AG08396 (cell line): ENCODE data around the gene PHYHD1.

Source experiments
- DNase-seq: peaks from one replicate; pipeline ENCODE4 v3.0.0; 2012; ENCODE audit warnings: low spot score, mixed read lengths

PHYHD1 gene

DNA sequence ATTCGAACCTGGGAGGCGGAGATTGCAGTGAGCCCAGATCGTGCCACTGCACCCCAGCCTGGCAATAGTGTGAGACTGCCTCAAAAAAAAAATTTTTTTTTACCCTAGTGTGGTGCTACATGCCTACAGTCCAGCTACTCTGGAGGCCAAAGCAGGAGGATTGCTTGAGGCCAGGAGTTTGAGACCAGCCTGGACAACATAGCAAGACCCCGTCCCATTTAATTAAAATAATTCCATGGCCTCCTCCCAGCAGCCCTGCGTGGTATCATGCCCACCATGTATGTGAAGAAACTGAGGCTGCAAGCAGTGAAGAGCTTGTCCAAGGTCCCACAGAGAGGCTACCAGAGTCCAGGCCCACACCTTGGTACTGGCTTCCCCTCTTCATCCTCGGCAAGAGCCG lies 19.4 kb upstream of the PHYHD1 start:
- DNase-seq = no peak

DNA sequence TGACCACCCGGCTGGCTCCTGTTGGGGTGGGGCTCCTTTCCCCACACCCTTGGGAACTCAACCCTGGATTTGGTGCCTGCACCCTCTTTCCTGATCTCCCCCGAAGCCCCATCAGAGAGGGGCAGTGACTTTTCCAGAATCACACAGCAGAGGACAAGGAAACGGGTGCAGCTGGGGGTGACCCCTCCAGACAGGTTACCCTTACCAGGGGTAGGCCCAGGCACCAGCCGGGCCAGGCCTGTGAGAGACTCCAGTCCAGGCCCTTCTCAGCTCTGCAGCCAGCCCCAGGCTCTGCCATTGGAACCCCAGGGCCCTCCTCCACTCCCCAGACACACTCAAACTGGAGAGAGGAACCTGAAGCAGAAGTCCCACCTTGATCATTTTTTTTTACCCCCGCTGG lies 19.0 kb upstream of the PHYHD1 start:
- DNase-seq = no peak

DNA sequence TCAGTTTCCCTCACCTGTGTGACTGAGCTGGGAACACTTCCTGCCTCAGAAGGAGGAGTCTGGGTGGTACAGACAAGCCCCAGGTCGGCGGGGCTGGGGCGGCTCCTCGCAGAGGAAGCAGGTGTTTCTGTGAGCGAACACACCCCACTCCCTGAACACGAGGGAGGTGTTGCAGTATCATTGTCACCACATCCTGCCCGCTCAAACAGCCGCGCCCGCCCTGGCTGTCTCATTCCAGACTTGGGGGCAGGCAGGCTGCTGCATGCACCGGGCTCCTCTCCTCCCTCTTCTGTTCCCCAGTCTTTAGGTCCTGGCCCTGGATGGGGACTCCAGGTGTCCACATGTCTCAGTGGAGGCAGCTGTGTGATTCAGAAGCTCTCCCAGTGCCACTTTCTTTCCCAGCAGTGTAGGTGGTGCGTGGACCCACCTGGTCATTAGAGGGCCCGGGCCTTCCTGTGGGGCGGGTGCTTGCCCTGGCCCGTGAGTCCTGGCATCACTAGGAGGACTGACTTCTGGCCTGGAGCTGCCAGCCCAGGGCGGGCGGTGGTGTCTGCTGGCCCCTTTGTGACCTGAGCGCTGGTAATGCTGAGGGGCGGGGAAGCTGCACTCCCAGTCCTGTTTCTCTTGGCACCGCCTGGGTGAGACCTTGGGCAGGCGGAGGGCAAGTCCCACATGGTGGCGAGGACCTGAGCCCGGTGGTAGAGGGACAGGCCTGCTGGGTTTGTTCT lies 18.3 kb upstream of the PHYHD1 start:
- no peak for DNase-seq

DNA sequence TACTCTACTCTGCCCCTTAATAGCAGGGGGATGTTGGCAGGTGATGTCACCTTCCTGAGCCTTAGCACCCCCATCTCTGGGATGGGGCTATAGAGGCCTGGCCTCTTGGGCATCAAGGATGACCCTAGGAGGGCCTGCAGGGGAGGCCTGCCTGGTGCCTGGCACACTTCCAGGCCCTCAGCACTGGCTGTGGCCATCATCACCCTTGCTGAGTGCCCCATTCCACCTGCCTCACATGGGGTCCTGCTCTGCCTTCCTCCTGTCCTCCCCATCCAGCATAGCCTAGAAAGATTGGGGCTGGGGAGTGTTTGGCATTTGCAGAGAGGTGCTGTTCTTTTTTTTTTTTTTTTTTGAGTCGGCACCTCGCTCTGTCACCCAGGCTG lies 17.7 kb upstream of the PHYHD1 start:
- DNase-seq = no peak

DNA sequence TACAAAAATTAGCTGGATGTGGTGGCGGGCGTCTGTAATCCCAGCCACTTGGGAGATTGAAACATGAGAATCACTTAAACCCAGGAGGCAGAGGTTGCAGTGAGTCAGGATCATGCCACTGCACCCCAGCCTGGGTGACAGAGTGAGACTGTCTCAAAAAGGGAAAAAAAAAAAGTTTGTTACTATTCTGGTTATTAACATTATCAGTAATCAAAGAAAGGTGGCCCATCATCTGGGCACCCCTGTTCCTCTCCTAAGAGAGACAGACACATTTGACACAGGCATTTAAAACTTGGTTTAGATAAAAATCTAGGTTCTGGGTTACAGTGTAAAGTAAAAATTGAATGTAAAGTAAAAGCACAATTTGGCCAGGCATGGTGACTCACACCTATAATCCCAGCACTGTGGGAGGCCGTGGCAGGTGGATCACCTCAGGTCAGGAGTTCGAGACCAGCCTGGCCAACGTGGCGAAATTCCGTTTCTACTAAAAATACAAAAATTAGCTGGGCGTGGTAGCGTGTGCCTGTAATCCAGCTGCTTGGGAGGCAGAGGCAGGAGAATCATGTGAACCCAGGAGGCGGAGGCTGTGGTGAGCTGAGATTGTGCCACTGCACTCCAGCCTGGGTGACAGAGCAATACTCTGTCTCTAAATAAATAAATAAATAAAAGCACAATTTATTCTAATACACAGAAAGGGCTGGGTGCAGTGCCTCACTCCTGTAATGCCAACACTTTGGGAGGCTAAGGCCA lies 16.7 kb upstream of the PHYHD1 start:
- DNase-seq = no peak

DNA sequence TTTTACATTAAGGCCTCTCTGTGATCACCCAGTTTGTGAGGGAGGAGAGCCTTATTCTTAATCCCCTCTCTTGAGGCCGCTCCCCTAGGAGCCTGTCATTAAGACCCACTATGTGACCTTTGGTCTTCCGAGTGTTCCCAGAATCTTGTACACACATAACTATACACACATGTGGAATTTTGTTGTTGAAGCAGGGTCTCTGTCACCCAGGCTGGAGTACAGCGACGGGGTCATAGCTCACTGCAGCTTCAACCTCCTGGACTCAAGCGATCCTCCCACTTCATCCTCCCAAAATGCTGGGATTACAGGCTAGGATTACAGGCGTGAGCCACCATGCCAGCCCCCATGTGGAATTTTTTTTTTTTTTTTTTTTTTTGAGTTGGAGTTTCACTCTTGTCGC lies 14.8 kb upstream of the PHYHD1 start:
- no peak for DNase-seq

DNA sequence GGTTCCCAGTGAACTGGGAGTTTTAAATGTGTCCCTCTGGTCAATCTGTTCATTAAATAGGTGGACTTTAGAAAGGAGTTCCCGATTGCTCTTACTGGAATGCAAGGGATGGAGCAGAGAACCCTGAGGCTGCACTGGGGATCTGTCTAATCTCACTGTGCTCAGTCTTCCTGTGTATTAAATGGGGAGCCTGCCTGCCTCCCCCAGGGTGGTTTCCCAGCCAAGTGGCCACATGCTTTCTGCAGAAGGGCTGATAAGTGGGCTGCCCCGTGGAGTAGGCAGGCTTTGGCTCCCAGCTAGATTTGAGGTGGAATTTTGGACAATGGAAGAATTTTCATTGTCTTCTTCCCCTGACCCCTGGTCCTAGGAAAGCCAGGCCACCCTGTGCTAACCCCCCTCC lies 14.0 kb upstream of the PHYHD1 start:
- DNase-seq = no peak

DNA sequence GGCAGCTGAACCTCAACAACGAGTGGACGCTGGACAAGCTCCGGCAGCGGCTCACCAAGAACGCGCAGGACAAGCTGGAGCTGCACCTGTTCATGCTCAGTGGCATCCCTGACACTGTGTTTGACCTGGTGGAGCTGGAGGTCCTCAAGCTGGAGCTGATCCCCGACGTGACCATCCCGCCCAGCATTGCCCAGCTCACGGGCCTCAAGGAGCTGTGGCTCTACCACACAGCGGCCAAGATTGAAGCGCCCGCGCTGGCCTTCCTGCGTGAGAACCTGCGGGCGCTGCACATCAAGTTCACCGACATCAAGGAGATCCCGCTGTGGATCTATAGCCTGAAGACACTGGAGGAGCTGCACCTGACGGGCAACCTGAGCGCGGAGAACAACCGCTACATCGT lies 12.4 kb upstream of the PHYHD1 start:
- no peak for DNase-seq

DNA sequence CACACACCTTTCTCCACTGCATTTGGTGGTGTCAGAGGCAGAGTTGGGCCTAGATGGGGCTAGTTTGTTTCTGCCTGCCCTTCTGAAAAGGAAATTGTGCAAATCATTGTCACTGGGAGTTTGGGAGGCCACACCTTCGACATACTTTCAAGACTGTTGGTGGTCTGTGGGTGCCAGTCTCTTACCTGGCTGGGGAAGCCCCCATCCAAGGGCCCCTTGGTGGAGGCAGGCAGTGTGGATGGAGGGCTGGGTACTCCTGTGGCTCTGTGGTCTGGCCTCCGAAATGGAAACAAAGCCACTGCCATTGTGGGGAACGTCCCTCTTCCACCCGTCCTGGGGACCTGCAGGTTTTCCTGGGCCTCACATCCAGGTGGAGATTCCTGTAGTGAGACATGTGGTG lies 10.9 kb upstream of the PHYHD1 start:
- DNase-seq = no peak

DNA sequence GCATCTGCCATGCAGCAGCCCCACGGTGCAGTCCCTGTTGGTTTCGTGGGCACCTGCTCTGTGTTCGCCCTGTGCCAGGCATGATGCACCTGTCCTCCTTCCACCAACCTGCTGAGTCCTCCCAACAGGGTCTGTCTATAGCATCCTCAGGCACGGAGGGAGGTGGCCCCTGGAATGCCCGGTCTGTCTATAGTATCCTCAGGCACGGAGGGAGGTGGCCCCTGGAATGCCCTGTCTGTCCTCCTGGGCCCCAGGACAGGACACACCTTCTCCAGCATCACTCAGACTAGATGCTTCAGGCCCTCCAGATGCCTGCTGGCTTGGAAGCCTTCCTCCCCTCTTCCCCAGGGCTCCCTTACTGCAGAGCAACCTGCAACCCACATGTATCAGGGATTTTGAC lies 9.9 kb upstream of the PHYHD1 start:
- DNase-seq = no peak

DNA sequence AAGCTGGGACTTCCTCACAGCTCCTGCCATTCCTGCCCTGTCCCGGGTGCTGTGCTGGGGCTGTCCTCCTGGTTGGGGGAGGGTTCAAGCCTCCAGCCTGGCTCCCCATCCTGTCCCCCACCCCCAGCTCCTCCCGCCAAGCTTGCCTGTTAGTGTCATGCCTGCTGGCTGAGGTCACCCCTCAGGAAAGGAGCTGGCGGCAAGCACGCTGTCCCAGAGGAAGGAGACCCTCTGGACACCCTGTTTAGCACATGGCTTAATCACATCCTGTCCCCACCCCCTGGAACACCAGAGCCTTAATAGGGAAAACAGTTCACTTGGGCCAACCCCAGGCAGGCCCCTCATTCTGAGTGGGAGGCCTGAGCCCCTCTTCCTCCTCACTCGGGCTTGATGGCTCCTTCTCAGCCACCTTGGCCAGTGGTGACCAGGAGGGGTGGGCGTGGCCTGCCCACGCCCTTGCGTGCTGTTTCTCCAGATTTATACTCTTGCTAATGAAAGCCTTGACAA lies 9.2 kb upstream of the PHYHD1 start:
- DNase-seq = peak; percentile 69

DNA sequence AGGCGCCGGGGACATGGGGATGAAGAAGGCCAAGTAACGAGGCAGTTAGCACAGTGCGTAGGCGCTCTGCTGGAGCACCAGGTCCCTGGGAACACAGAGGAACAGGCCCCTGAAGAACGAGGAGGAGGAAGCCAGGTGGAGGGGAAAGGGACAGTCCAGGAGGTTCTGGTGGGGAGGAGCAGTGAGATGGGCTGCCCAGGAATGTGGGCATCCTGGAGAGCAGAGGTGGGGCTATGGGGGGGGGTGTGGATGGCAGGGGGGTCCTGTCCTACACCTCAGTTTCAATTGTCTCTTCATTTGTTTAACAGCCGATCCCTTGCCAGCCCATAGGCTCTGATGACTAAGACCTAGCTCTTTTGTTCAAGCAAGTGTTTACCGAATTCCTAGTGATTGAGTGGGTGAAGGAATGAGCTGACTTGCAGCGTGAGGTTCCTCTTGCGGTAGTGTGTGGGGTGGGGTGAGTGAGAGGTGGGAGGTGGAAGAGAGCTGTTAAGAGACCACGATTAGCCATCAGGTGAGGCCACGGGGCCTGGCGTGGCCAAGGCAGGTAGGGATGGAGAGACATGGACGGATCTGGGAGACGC lies 8.4 kb upstream of the PHYHD1 start:
- peak; percentile 91 for DNase-seq

DNA sequence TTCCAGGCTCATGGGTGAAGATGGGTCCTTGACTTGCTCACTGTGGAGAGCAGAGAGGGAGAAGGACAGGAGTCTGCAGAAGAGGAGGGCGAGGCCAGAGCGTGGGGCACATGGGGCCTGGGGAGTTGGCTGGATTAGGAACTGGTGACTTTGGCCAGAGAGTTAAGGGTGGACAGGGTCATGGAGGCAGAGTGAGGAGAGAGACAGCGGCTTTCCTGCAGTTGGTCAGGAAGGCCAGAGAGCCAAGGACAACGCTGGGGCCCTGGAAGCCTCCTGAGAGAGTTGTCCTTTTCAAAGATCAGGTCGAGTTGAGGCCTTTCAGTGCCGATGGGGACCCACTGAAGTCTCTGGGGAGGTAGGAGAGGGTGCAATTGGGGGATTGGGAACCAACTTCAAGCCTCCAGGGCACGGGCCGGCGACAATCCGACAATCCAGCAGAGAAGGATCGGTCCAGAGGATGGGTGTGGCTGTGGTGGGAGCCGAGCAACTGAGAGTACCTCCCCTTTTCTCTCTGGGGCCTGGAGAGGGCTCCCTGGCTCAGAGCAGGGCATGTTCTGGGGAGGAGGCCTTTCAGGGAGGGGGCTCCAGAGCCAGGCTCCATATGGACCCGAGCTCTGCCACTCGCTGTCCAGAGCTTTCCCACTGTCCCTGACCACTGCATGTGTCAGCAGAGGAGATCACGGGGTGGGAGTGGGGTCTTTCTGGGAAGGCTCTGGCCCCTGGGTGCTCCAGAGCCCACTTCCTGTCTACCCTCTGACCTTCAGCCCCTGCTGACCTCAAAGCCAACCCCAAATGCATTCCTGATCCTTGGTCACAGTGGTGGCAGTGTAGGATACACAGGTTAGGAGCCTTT lies 7.5 kb upstream of the PHYHD1 start:
- DNase-seq = no peak

DNA sequence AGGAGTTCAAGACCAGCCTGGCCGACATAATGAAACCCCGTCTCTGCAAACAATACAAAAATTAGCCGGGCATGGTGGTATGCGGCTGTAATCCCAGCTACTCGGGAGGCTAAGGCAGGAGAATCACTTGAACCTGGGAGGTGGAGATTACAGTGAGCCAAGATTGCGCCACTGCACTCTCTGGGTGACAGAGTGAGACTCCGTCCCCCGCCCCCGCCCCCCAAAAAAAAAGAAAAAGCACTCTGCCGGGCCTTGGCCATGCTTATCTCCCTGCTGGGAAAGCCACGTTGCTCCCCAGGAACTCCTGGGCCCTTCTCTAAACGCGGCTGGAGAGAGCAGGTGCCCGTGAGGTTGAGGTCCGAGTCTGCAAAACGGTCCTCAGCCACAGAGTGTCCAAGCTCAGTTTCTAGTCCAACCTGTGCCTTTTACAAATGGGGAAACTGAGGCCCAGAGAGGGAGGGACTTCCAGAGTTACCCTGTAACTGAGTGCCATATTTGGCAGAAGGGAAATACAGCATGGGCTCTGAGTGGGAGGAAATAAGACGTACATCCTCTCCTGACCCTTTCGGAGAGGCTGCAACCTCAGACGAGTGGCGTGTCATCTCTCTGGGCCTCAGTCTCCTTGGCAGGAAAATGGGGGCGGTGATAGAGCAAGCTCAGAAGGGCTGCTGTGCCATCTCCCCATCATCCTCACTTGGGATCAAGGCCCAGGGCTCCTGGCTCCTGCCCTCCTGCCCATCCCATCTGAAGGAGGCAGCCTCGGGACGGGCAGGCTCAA lies 6.6 kb upstream of the PHYHD1 start:
- no peak for DNase-seq

DNA sequence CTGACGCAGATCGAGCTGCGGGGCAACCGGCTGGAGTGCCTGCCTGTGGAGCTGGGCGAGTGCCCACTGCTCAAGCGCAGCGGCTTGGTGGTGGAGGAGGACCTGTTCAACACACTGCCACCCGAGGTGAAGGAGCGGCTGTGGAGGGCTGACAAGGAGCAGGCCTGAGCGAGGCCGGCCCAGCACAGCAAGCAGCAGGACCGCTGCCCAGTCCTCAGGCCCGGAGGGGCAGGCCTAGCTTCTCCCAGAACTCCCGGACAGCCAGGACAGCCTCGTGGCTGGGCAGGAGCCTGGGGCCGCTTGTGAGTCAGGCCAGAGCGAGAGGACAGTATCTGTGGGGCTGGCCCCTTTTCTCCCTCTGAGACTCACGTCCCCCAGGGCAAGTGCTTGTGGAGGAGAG lies 4.6 kb upstream of the PHYHD1 start:
- DNase-seq = no peak

DNA sequence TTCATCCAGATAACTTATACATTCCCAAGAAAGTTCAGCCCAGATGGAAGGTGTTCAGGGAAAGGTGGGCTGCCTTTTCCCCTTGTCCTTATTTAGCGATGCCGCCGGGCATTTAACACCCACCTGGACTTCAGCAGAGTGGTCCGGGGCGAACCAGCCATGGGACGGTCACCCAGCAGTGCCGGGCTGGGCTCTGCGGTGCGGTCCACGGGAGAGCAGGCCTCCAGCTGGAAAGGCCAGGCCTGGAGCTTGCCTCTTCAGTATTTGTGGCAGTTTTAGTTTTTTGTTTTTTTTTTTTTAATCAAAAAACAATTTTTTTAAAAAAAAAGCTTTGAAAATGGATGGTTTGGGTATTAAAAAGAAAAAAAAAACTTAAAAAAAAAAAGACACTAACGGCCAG lies 4.0 kb upstream of the PHYHD1 start:
- no peak for DNase-seq

DNA sequence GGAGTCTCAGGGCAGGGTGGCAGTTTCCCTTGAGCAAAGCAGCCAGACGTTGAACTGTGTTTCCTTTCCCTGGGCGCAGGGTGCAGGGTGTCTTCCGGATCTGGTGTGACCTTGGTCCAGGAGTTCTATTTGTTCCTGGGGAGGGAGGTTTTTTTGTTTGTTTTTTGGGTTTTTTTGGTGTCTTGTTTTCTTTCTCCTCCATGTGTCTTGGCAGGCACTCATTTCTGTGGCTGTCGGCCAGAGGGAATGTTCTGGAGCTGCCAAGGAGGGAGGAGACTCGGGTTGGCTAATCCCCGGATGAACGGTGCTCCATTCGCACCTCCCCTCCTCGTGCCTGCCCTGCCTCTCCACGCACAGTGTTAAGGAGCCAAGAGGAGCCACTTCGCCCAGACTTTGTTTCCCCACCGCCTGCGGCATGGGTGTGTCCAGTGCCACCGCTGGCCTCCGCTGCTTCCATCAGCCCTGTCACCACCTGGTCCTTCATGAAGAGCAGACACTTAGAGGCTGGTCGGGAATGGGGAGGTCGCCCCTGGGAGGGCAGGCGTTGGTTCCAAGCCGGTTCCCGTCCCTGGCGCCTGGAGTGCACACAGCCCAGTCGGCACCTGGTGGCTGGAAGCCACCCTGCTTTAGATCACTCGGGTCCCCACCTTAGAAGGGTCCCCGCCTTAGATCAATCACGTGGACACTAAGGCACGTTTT lies 3.5 kb upstream of the PHYHD1 start:
- peak; percentile 86 for DNase-seq

DNA sequence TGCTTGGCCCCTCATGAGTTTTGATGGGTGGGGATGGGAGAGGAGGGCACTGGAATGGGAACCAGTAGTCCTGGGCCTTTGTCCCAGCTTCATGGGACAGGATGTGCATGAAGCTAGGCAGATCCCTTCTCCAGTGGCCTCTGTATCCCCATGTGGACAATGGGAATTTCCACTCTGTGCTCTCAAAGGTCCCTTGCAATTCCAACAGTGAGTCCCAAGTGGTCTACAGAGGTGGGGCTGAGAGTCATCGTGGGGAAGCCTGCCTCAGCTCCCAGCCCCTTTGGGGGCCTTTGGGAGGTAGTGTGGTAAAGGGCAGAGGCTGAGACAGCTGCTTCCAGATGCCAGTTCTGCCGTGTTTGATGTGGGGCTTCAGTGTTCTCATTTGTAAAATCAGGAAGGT lies 1.9 kb upstream of the PHYHD1 start:
- DNase-seq = no peak

DNA sequence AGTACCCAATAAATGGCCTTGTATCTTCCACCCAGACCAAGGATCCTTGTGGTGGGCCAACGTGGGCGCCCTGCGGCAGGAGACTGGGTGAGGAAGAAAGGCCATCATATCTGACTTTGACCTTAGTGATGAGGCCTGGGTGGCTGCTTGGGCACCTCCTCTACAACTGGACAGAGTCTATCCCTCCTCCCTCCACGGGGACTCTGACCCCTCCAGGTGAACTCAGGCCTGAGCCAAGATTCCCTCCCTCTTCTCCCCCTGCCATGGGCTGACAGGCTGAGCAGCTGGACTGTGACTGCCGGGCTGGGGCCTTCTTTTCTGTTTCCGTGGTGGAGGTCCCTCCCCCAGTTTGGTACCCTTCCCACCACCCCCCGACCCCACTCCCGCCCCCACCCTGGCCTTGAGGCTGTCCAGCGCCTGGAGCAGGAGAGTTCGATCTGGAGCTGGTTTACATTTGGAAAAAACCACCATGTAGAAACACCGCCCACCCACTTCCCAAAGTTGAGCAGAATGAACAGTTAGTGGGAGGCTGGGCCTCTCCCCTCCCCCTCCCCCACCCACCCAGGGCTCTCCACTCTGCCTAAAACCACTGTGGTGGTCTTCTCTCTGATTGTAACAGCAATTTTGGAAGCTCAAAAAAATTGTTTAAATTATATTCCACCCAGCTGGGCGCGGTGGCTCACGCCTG lies 1.2 kb upstream of the PHYHD1 start:
- DNase-seq = no peak
